GOT3 (cell line): Measurements from ENCODE around the gene HSD17B14.
"Not testable (repeated sequence)": the region's sequence is repeated elsewhere in the genome, so short reads cannot be mapped to it uniquely, and the experiment has no call there.

Source experiments
- DNase-seq: peaks from one replicate; lab custom pipeline; 2025; ENCODE audit warnings: mixed read lengths; lab: John Stamatoyannopoulos, UW

Gene HSD17B14

DNA sequence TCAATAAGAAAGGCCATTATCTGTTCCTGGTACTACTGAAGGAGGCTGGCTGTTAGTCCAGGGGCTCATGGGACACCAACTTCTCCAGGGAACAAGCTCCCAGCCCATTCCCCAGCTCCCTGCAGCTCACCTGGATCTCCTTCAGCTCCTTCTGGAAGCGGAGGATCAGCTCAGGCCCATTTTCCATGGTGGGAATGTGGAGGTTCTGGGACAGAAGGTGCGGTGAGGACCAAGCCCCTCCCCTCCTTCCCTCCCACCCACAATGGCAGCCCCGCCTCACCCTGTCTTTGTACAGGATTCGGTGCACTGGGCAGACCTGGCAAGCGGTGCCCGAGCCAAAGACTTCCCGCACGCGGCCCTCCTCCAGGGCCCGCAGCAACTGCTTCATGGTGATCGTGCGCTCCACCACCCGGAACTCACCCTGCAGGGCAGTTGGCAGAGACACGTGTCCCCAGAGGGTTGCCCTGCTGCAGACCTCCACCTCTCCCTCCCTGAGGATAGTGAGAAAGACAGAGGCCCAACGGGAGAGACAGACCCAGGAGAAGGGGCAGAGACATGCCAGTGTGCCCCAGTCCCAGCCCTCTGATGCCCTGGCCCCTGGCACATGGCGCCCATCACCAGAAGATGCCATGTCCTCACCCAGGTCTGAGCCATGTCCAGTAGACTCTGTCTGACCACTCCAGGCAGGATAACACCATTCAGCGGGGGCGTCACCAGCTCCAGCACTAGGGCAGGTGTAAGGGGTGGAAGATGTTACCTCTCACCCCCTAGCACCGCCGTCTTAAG lies 39.8 kb downstream of the HSD17B14 start:
- DNase-seq: no peak

DNA sequence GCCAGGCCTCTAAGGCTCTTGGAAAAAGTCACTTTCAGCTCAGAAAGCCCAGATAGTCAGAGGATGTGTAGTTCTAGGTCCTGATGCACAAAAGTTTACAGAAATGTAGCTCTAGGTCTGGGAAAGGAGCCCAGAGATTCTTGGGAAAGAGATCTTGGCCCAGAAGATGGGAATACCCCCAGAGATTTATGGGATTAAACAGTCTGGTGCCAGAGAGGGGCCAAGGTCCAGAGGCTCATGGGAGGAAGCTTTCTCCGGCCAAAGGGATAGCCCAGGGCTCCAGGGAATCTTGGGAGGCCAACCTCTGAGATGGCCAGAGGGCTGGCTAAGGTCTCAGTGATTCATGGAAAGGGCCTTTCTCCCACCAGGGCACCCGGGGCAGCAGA lies 40.6 kb downstream of the HSD17B14 start:
- DNase-seq: no peak

DNA sequence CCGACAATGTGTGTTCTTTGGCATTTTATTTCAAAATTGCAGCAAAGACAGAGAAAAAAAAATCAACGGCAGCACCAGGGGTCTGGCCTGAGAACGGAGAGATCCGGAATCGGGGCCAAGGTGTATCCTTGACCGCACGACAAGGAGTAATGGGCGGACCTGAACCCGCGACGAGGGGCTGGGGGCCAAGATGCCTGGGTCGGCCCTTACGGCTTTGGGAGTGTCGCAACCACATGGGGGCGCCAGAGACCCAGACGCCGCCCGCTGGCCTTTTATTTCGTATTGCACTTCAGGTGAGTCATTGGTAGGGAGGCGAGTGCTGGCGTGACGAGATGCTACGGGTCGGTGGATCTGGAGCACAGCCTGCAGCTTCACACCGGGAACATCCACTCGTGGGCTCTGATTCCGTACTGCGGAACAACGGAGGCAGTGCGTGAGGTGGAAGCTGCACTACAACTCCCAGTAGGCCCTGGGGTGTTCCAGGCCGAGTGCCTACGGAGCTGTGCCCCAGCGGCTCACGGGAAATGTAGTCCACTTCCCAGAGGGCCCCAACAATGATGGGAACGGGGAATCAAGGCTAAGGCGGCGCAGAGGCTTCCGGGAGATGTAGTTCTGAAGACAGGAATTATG lies 41.1 kb downstream of the HSD17B14 start:
- DNase-seq: peak; percentile 66

DNA sequence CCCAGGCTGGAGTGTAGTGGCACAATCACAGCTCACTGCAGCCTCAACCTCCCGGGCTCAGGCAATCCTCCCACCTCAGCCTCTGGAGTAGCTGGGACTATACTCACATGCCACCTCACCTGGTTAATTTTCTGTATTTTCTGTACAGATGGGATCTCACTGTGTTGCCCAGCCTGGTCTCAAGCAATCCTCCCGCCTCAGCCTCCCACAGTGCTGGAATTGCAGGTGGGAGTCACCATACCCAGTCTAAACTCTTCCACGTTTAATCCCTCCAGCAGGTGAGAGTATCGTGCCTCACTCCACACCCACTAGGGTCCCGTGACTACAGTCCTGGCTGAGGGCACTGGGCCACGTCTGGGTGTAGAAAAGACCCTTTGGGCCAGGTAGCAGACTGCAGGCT lies 42.0 kb downstream of the HSD17B14 start:
- no peak for DNase-seq

DNA sequence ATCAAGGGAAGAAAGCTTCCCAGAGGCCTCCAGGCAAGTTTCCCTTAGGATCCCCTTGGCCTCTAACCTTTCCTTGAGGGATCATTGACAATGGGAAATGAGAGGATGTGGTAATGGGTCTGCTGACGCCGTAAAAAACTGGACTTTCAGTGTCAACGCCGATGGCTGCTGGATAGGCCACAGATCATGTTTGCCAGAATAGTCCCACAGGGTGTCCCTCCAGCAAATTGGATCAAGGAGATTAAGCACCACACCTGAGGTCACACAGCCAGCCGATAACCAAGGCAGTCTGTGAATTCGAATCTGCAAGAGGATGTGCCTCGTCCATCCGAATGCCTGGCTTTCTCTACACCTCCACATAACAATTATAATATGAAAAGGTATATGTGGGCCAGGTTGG lies 43.0 kb downstream of the HSD17B14 start:
- DNase-seq: no peak

DNA sequence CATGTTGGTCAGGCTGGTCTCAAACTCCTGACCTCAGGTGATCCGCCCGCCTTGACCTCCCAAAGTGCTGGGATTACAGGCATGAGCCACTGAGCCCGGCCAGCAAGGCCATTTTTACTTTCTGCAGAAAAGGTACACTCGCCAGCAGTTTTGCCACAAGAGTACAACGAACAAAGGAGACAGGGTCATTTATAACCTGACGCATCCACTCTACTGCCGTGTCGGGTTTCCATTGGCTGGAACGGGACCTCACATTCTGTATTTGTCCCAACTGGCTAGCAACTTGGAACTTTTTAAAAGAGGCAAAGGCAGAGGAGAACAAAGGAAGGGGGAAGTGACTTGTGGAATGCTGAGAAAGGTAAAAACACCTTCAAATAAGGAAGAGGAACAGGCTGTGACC lies 49.0 kb downstream of the HSD17B14 start:
- not testable (repeated sequence) for DNase-seq

DNA sequence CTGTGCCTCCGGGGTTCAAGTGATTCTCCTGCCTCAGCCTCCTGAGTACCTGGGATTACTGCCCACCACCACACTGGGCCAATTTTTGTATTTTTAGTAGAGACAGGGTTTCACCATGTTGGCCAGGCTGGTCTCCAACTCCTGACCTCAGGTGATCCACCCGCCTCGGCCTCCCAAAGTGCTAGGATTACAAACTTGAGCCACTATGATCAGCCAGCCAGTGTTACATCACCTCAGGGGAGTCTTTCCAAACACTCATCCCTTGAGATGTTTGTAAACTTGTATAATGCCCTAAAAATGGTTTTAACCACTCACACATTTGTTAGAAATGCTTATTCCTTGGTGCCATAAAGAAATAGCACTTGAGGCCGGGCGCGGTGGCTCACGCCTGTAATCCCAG lies 49.9 kb downstream of the HSD17B14 start:
- not testable (repeated sequence) for DNase-seq

DNA sequence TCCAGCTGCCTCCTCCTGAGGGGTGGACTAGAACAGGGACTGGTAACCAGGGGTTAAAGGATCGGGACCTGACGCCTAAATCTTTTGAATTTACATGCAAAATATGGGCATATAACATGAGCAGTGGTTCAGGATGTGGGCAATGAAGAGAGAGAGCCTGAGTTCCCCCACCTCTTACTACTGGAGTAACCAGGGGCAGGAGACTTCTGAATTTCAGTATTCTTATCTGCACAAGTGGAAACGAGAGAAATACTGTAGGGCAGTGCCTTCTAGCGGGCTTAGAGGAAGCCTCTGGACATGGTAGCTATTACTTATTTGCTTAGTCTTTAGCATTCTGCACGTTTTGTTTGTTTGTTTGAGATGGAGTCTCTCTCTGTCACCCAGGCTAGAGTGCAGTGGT lies 51.8 kb downstream of the HSD17B14 start:
- DNase-seq: no peak

DNA sequence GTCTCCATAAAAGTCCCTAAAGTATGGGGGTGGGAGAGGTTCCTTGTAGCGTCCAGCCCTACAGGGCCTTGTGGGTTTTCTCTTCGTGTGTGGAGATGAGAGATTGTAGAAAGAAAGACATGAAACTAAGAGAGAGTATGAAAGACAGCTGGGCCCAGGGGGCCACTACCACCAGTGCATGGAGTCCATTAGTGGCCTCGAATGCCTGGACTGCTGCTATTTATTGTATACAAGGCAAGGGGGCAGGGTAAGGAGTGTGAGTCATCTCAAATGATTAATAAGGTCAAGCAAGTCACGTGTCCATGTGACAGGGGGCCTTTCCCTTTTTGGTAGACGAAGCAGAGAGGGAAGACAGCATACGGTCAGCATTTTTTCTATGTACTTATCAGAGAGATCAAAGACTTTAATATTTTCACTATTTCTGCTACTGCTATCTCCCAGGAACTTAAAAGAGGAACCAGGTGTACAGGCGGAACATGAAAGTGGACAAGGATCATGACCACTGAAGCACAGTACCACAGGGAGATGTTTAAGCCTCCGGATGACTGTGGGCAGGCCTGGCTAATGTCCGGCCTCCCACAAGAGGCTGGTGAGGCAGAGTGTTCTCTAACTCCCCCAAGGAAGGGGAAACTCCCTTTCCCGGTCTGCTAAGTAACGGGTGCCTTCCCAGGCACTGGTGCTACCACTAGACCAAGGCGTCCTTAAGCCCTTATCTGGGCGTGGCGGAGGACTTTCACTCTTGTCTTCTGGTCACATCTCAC lies 55.5 kb downstream of the HSD17B14 start:
- no peak for DNase-seq

DNA sequence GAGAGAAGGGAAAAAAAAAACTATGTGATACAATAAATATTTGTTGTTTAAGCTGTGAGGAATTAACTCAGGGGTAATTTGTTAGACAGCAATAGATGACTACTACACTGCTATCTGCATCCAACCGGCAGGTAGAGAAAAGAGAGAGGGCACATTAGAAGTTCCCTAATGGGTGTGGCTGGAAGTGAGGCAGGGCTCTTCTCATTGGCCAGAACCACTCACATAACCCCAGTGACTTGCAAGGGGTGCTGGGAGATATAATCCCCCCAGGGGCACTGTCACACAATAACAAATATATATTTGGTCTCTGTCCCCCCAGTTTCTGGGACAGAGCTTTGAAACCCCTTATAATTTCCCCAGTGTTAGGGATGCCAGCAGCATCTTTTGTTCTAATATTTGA lies 56.7 kb downstream of the HSD17B14 start:
- no peak for DNase-seq

DNA sequence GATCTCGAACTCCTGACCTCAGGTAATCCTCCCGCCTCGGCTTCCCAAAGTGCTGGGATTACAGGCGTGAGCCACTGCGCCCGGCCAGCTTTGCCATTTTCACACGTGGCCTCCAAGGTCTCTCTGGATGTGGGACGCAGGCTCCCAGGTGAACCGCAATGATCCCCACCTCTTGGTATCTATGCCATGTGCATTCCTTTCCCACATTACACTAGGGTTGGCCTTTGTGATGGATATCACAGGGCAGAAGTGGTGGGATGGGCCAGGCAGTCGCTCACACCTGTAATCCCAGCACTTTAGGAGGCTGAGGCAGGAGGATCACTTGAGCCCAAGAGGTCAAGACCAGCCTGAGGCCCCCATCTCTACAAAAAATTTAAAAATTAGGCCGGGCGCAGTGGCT lies 58.6 kb downstream of the HSD17B14 start:
- no peak for DNase-seq

DNA sequence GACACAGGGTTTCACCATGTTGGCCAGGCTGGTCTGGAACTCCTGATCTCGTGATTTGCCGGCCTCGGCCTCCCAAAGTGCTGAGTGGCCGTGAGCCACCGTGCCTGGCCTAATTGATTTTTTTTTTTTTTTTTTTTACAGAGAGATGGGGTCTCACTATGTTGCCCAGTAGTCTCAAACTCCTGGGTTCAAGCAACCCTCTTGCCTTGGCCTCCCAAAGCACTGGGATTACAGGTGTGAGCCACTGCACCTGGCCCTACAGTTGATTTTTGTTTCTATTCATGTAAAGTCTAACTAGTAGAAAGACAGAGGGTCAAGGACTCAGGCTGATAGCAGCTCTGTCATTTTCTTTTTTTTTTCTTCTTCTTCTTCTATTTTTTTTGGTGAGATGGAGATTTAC lies 59.2 kb downstream of the HSD17B14 start:
- DNase-seq: no peak

DNA sequence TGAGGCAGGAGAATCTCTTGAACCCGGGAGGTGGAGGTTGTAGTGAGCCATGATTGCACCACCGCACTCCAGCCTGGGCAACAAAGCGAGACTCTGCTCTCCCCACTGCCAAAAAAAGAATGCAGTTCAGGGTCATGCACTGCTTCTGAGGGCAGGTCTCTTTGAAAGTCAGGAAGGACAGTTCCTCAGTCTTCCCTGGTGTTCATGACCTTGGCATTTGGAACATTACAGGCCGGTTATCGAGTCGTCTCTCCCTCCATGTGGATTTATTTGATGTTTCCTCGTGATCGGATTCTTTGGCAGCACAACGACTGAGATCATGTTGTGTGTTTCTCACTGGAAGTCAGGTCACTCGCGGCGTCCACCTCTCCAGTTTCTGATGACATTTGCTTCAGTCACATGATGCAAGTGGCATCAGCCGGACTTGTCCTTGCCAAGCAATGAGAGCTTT lies 63.8 kb downstream of the HSD17B14 start:
- no peak for DNase-seq

DNA sequence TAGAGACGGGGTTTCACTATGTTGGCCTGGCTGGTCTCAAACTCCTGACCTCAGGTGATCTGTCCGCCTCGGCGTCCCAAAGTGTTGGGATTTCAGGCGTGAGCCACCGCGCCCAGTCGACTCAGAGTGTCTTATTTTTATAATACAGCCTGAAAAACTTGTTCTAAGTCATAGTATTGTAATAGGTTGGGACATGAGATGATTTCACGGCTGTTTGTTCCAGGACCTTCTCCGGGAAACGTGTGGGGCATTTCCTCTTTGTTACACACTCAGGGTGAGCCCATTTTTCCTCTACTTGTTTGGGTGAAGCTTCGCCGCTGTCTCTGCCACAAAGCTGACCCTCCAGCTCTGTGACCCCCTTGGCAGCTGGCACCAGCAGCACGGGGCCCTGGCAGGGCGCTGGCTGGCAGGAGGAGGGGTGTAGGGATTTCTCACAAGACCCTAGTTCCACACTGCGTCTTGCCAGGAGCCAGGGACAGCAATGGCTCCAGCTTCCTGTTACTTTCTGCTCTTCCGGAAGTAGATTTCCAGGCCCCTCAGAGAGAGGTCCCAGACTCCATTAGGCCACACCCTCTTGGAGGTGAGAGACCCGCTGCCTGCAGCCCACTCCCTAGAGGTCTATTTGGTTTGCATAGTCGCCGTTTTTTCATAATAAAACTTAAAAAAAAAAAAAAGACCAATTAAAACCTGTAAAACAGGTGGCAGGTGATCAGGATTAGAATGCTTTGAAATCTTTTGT lies 65.4 kb downstream of the HSD17B14 start:
- DNase-seq: no peak

DNA sequence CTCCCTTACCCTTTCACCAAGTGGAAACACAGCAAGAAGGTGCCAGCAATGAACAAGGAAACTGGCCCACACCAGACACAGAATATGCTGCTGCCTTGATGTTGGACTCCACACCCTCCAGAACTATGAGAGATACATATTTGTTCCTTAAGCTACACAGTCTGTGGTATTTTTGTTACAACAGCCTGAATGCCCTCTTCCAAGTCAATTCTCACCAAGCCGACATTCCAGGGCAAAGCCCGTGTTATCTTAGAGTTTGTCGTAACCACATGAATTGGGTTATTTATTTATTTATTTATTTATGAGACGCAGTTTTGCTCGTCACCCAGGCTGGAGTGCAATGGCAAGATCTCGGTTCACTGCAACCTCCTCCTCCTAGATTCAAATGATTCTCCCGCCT lies 66.0 kb downstream of the HSD17B14 start:
- no peak for DNase-seq

DNA sequence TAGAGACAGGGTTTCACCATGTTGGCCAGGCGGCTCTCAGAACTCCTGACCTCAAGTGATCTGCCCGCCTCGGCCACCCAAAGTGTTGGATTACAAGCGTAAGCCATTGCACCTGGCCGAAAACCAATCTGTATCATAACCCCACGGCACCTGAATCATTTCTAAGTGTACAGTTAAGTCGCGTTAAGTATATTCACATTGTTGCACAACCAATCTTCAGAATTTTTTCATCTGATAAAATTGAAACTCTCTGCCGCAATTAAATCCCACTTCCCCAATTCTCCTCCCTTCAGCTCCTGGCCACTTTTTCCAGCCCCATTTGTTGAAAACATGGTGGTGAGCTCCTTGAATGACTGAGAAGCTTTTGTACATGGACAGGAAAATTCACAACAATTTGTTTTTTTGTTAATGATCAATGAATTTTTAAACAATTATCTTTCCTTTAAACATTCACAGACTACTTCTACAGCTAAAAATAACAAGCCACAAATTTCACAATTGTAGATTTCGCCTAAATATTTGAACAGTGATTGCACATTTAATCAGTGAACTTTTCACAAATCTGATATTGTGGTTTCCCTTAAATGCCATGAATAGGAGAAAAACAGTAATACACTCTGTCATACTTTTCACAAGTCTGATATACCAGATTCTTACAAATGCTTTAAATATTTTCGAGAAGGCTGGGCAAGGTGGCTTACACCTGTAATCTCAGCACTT lies 67.1 kb downstream of the HSD17B14 start:
- no peak for DNase-seq

DNA sequence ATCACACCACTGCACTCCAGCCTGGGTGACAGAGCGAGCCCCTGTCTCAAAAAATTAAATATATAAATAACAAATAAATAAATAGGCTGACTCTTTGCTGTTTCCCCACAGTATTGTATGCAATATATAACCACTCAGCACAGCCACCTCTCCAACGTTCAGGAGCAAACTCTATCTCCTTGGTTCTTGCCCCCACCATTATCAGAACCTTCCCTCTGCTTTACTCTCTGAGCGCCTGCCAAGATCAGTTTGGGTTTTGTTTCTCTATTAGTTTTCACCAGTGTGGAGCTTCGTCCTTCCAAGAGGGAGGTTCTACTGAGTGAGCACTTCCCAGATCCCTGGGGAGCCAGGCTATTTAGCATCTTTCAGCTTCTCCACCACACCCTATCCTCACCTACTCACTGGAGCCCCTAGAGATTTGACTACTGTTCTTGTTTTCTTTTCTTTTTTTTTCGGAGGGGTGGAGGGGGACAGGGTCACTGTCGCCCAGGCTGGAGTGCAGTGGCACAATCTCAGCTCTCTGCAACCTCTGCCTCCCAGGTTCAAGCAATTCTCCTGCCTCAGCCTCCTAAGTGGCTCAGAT lies 68.0 kb downstream of the HSD17B14 start:
- not testable (repeated sequence) for DNase-seq

DNA sequence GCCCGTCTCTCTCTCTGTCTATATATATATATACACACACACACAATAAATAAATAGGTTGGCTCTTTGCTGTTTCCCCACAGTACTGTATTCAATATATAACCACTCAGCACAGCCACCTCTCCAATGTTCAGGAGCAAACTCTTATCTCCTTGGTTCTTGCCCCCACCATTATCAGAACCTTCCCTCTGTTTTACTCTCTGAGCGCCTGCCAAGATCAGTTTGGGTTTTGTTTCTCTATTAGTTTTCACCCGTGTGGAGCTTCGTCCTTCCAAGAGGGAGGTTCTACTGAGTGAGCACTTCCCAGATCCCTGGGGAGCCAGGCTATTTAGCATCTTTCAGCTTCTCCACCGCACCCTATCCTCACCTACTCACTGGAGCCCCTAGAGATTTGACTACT lies 70.5 kb downstream of the HSD17B14 start:
- not testable (repeated sequence) for DNase-seq
